ENCODE measurements around the gene KCNK16.

KCNK16 gene

GRCh38 chr6:39347206-39347605 is 24.7 kb upstream of the KCNK16 start:
- H3K27me3 ChIP-seq (ENCODE audit: control insufficient read depth, low read length): no peaks in the 10 kb centered on the region
- no peaks in the 10 kb centered on the region for H3F3A ChIP-seq (ENCODE audit: control insufficient read depth, insufficient read depth)
- H3K4me1 ChIP-seq (ENCODE audit: control insufficient read depth, low read length): peaks cover 11% of the 10 kb centered on the region
- no peaks in the 10 kb centered on the region for H4K20me1 ChIP-seq (ENCODE audit: control insufficient read depth, insufficient read depth, low read depth, low read length)
- no peak overlapping the region for H3K4me2 ChIP-seq (ENCODE audit: low read length)
- no peak for TF ChIP-seq CTCF (IDR thresholded peaks at IDR 0.05; ENCODE audit: low read depth, low read length, poor library complexity, severe bottlenecking)
- TF ChIP-seq EZH2phosphoT487 (IDR thresholded peaks at IDR 0.05; ENCODE audit: borderline replicate concordance, low read length): no peak
- H3K9me2 ChIP-seq (replicated peaks; ENCODE audit: control insufficient read depth, low read length): no peaks in the 10 kb centered on the region
- H3K79me2 ChIP-seq (ENCODE audit: control insufficient read depth, low read length): no peaks in the 10 kb centered on the region
- H3K36me3 ChIP-seq (ENCODE audit: control insufficient read depth, low read length): no peaks in the 10 kb centered on the region
- no peak overlapping the region for H3K27ac ChIP-seq (ENCODE audit: low read depth, low read length)
- H3K4me3 ChIP-seq (ENCODE audit: low read length): no peak overlapping the region
- no peaks in the 10 kb centered on the region for H3K9me3 ChIP-seq (ENCODE audit: control insufficient read depth, insufficient read depth, low read length)

- no peak overlapping the region for H3K4me2 ChIP-seq (ENCODE audit: low read length)
- H3K36me3 ChIP-seq (ENCODE audit: control insufficient read depth, low read length): no peaks in the 10 kb centered on the region
- TF ChIP-seq EZH2phosphoT487 (IDR thresholded peaks at IDR 0.05; ENCODE audit: borderline replicate concordance, low read length): no peak
- no peak overlapping the region for H3K27ac ChIP-seq (ENCODE audit: low read depth, low read length)
- no peaks in the 10 kb centered on the region for H4K20me1 ChIP-seq (ENCODE audit: control insufficient read depth, insufficient read depth, low read depth, low read length)
- no peaks in the 10 kb centered on the region for H3F3A ChIP-seq (ENCODE audit: control insufficient read depth, insufficient read depth)
- peaks cover 11% of the 10 kb centered on the region for H3K4me1 ChIP-seq (ENCODE audit: control insufficient read depth, low read length)
- no peak overlapping the region for H3K4me3 ChIP-seq (ENCODE audit: low read length)
- H3K27me3 ChIP-seq (ENCODE audit: control insufficient read depth, low read length): no peaks in the 10 kb centered on the region
- no peaks in the 10 kb centered on the region for H3K9me3 ChIP-seq (ENCODE audit: control insufficient read depth, insufficient read depth, low read length)
- no peaks in the 10 kb centered on the region for H3K79me2 ChIP-seq (ENCODE audit: control insufficient read depth, low read length)
- H3K9me2 ChIP-seq (replicated peaks; ENCODE audit: control insufficient read depth, low read length): no peaks in the 10 kb centered on the region
These were observed 22.3 kb upstream of the KCNK16 start for GRCh38 chr6:39344821-39345280.

GRCh38 chr6:39343396-39343870 is 20.9 kb upstream of the KCNK16 start:
- Histone ChIP-seq H3K9me3 (ENCODE audit: control insufficient read depth, insufficient read depth, low read length) (no peaks in the 10 kb centered on the region), H4K20me1 (ENCODE audit: control insufficient read depth, insufficient read depth, low read depth, low read length) (no peaks in the 10 kb centered on the region)

More at GRCh38 chr6:39343396-39343870, 20.9 kb upstream of the KCNK16 start:
- H3K27ac ChIP-seq (ENCODE audit: low read depth, low read length): no peak overlapping the region
- H3K4me3 ChIP-seq (ENCODE audit: low read length): no peak overlapping the region
- H3K79me2 ChIP-seq (ENCODE audit: control insufficient read depth, low read length): no peaks in the 10 kb centered on the region
- H3K27me3 ChIP-seq (ENCODE audit: control insufficient read depth, low read length): 0 out of 2 replicates have a peak, but pooled peaks cover 3% of the 10 kb centered on the region
- no peaks in the 10 kb centered on the region for H3F3A ChIP-seq (ENCODE audit: control insufficient read depth, insufficient read depth)
- no peaks in the 10 kb centered on the region for H3K9me2 ChIP-seq (replicated peaks; ENCODE audit: control insufficient read depth, low read length)
- no peak for TF ChIP-seq EZH2phosphoT487 (IDR thresholded peaks at IDR 0.05; ENCODE audit: borderline replicate concordance, low read length)
- TF ChIP-seq CTCF (IDR thresholded peaks at IDR 0.05; ENCODE audit: low read depth, low read length, poor library complexity, severe bottlenecking): no peak
- no peaks in the 10 kb centered on the region for H3K36me3 ChIP-seq (ENCODE audit: control insufficient read depth, low read length)
- H3K4me2 ChIP-seq (ENCODE audit: low read length): no peak overlapping the region
- peaks cover 11% of the 10 kb centered on the region for H3K4me1 ChIP-seq (ENCODE audit: control insufficient read depth, low read length)

Measured in DOHH2 (cell line).